Heart right ventricle (tissue), 16 donors: ENCODE results near the gene PIK3AP1. TPM values are rescaled to one million over a fixed set of nuclear protein-coding genes. Genes with fewer than 3 reads are reported as not detected.

Source experiments
- ATAC-seq, 8 donors: fragments of 200-7000 bp; cut with Tn5 transposase; one replicate each; pipeline ENCODE4 v1.9.1; 2020; ENCODE audit warnings: mild to moderate bottlenecking in 8 of 8, moderate library complexity in 8 of 8, moderate number of reproducible peaks in 1 of 8
- DNase-seq, 2 donors: peaks; one replicate each; pipeline ENCODE4 v3.0.0-alpha.2; 2020
- H3K27ac ChIP-seq, 10 donors: fragments of 200-600 bp; sonication (generic) in 2 of 10; one replicate each; pipeline versions ENCODE4 v1.5.0 to v1.8.0; 2020 to 2022; ENCODE audit warnings: mild to moderate bottlenecking in 3 of 10
- H3K27me3 ChIP-seq, 7 donors: fragments of 200-600 bp; one replicate each; pipeline ENCODE4 v1.8.0; 2021 to 2022; ENCODE audit warnings: mild to moderate bottlenecking in 2 of 7
- H3K36me3 ChIP-seq, 9 donors: fragments of 200-600 bp; sonication (generic) in 1 of 9; one replicate each; pipeline versions ENCODE4 v1.5.0 to v1.8.0; 2020 to 2022; ENCODE audit warnings: mild to moderate bottlenecking in 2 of 9
- H3K4me1 ChIP-seq, 9 donors: fragments of 200-600 bp; sonication (generic) in 1 of 9; one replicate each; pipeline versions ENCODE4 v1.5.0 to v1.8.0; 2020 to 2022; ENCODE audit warnings: mild to moderate bottlenecking in 4 of 9
- H3K4me3 ChIP-seq, 10 donors: fragments of 200-600 bp; sonication (generic) in 2 of 10; one replicate each; pipeline versions ENCODE4 v1.5.0 to v1.8.0; 2020 to 2022; ENCODE audit warnings: mild to moderate bottlenecking in 7 of 10, moderate library complexity in 2 of 10
- H3K9me3 ChIP-seq, 11 donors: fragments of 200-600 bp in 10 of 11; sonication (generic) in 2 of 11; one replicate each; pipeline versions ENCODE4 v1.5.0 to v1.8.0; 2013 to 2022; ENCODE audit warnings: mild to moderate bottlenecking in 2 of 11, control low read depth in 1 of 11, moderate library complexity in 1 of 11
- WGBS, 2 donors: extraction: QIAGEN DNeasy Blood & Tissue Kit; methylation state at CpG; one replicate each; pipeline ENCODE4 v1.1.7; 2013; ENCODE audit warnings: inconsistent platforms in 1 of 2; 5-methylcytosine and 5-hydroxymethylcytosine counted together
- intact Hi-C, 10 donors: fragments of 100-400 bp; cut with DNase I; formaldehyde crosslinking; loops; one replicate each; pipeline versions ENCODE4 v1.11.1 to v1.14.2; 2022
- polyA plus RNA-seq, 2 donors: library from polyadenylated mRNA; stranded (reverse); fragments of 200-250 nt; gene quantifications; one replicate each; pipeline ENCODE4 v1.2.3, GENCODE V29; 2013
- total RNA-seq, 10 donors: library from RNA; stranded (reverse); fragmentation: NEBNext Ultra II Directional in 3 of 10; extraction: Animal tissue kit (Norgen Biotek cat#: 25700) in 3 of 10; gene quantifications; one replicate each; pipeline versions ENCODE4 v1.2.1 to v1.2.4, GENCODE V29; 2021 to 2023
- TF ChIP-seq, protein P1 (sequence below), 9 donors: fragments of 200-600 bp; sonication (generic) in 2 of 9; IDR thresholded peaks; one replicate each; pipeline versions ENCODE4 v1.5.0 to v1.8.0; 2021 to 2022; ENCODE audit warnings: antibody characterized with exemption in 9 of 9, mild to moderate bottlenecking in 5 of 9, moderate library complexity in 1 of 9
- donor health status: Arrhythmogenic right ventricular cardiomyopathy.
- donor health status: ischemic (EF 13 %, LVEDD 7.1; RV severe dilation, severe dysfunction).
- donor health status: healthy with polysubstance abuse.
- donor health status: DM: no; HTN: yes; CAD: no.
- donor health status: DM: no; HTN: no; CAD: no.
- donor health status: ischemic (EF 25% LVEDD 6.9; RV normal size, moderate dysfunction).
- donor health status: ischemic (EF 25% LVEDD 5.7; RV mildly dilated, moderate dysfunction).
- donor health status: healthy.
- donor health status: DM: yes; HTN: yes; CAD: no.
- donor health status: Ischemic cardiomyopathy.
- donor health status: ischemic (EF 35%, LVEDD 5.7; RV mildly dilated, moderate dysfunction).
- donor health status: nonischemic (EF 11% LVEDD 7.7; RV severe dilation, severe dysfunction).
- donor health status: DM: yes; HTN: yes; CAD: no.
- donor health status: PGD.
- donor health status: ischemic (EF 29% LVEDD 5.4; RV normal size, mild dysfunction).
- donor health status: nonischemic (EF 23%, LVEDD 6.1; RV moderate dilation, normal function).

PIK3AP1 gene
- total and polyA plus RNA-seq, 12 donors = 1.0 to 22.1 (median 3.6) TPM

DNA sequence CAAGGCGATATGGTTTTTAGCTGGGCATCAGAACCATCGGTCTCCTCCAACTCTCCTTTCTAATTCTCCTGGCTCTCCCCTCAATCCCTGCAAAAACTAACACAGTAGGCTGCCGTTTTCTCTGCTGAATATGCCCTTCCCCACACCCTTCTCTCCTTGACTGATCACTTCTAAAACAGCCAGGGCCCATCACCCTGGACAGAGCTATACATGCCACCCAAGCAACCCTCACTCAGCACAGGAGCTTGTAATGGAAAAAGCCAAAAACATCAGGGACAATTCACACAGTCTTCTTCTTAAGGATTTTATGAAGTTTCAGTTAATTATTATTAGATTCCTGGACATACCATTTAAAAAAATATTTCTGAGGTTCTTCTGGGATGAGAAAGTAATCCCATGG lies 61.5 kb downstream of the PIK3AP1 start:
- Histone ChIP-seq H3K4me1 (peaks cover 0 to 48% (median 9%) of the 10 kb centered on the region in 9 donors), H3K9me3 (no peaks in the 10 kb centered on the region), H3K4me3 (no peak overlapping the region), H3K36me3 (peaks cover 0 to 8% (median 0%) of the 10 kb centered on the region in 9 donors), H3K27me3 (no peaks in the 10 kb centered on the region), H3K27ac (peak overlapping the region in 1 of 10 donors; percentile 31)
- intact Hi-C loops = loop anchor here in 1 of 10 donors (10.0 kb wide), 1 partner anchor 56 kb away; no protein-coding TSS in a partner anchor
- WGBS, 2 donors = 63 to 76% methylated on average over 3 of the region's 3 CpGs
- TF ChIP-seq, protein P1, sequence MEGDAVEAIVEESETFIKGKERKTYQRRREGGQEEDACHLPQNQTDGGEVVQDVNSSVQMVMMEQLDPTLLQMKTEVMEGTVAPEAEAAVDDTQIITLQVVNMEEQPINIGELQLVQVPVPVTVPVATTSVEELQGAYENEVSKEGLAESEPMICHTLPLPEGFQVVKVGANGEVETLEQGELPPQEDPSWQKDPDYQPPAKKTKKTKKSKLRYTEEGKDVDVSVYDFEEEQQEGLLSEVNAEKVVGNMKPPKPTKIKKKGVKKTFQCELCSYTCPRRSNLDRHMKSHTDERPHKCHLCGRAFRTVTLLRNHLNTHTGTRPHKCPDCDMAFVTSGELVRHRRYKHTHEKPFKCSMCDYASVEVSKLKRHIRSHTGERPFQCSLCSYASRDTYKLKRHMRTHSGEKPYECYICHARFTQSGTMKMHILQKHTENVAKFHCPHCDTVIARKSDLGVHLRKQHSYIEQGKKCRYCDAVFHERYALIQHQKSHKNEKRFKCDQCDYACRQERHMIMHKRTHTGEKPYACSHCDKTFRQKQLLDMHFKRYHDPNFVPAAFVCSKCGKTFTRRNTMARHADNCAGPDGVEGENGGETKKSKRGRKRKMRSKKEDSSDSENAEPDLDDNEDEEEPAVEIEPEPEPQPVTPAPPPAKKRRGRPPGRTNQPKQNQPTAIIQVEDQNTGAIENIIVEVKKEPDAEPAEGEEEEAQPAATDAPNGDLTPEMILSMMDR (IDR thresholded peaks at IDR 0.05) = no peak
- ATAC-seq (peak in 1 of 8 donors; percentile 24), DNase-seq (no peak)

GRCh38 chr10:96657385-96657784 lies 62.9 kb downstream of the PIK3AP1 start:
- intact Hi-C loops = loop anchor here in 1 of 10 donors (10.0 kb wide), 1 partner anchor 57 kb away; no protein-coding TSS in a partner anchor
- H3K4me3 ChIP-seq = no peak overlapping the region
- no peaks in the 10 kb centered on the region for H3K9me3 ChIP-seq
- DNase-seq (no peak), ATAC-seq (no peak)
- peaks cover 0 to 8% (median 0%) of the 10 kb centered on the region in 9 donors for H3K36me3 ChIP-seq
- 88 to 96% methylated on average over 1 of the region's 1 CpG for WGBS, 2 donors
- peak overlapping the region in 1 of 10 donors; percentile 79 for H3K27ac ChIP-seq
- peaks cover 0 to 54% (median 9%) of the 10 kb centered on the region in 9 donors for H3K4me1 ChIP-seq
- no peaks in the 10 kb centered on the region for H3K27me3 ChIP-seq
- TF ChIP-seq, protein P1 (IDR thresholded peaks at IDR 0.05) = no peak

DNA sequence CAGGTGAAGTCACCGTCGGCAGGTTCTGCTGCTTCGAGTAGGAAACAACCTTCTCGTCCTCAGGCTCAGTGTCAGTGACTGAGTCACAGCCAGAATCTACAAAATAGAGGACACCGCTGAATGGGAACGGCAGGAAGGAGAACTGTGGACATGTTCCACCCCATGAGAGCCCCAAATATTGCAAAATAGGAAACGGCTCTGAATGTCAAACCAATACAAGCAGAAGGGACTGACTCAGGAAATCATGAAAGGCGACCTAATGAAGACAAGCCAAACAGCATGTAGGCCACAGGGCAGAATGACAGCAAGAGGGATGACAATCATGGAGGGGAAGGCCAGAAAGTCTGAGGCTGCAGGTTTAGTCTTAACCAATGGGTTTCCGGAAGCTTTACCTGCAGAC lies 63.5 kb downstream of the PIK3AP1 start:
- ATAC-seq = peak in 3 of 8 donors; percentile 47 to 56 (median 55)
- Histone ChIP-seq H3K27me3 (no peaks in the 10 kb centered on the region), H3K4me1 (peaks cover 0 to 59% (median 9%) of the 10 kb centered on the region in 9 donors), H3K36me3 (peaks cover 0 to 8% (median 0%) of the 10 kb centered on the region in 9 donors), H3K27ac (peak overlapping the region in 1 of 10 donors; percentile 79), H3K9me3 (no peaks in the 10 kb centered on the region), H3K4me3 (peak overlapping the region in 1 of 10 donors; percentile 31)
- intact Hi-C loops = loop anchor here in 1 of 10 donors (10.0 kb wide), 1 partner anchor 58 kb away; no protein-coding TSS in a partner anchor
- no peak for DNase-seq
- TF ChIP-seq, protein P1 (IDR thresholded peaks at IDR 0.05) = no peak
- WGBS, 2 donors = 81 to 88% methylated on average over 9 of the region's 9 CpGs

GRCh38 chr10:96656198-96656577 lies 64.1 kb downstream of the PIK3AP1 start:
- peaks cover 0 to 8% (median 0%) of the 10 kb centered on the region in 9 donors for H3K36me3 ChIP-seq
- peaks cover 0 to 63% (median 9%) of the 10 kb centered on the region in 9 donors for H3K4me1 ChIP-seq
- H3K27me3 ChIP-seq = no peaks in the 10 kb centered on the region
- peak overlapping the region in 1 of 10 donors; percentile 31 for H3K4me3 ChIP-seq
- peak overlapping the region in 1 of 10 donors; percentile 79 for H3K27ac ChIP-seq
- DNase-seq (no peak), ATAC-seq (peak in 1 of 8 donors; percentile 47)
- TF ChIP-seq, protein P1 (IDR thresholded peaks at IDR 0.05) = no peak
- 84 to 88% methylated on average over 3 of the region's 3 CpGs for WGBS, 2 donors
- intact Hi-C loops = loop anchor here in 1 of 10 donors (10.0 kb wide), 1 partner anchor 59 kb away; no protein-coding TSS in a partner anchor
- H3K9me3 ChIP-seq = no peaks in the 10 kb centered on the region
